T-cell (primary cell): Measurements from ENCODE around the gene AMPD3. TPM values are rescaled to one million over a fixed set of nuclear protein-coding genes. Genes with fewer than 3 reads are reported as not detected.

Source experiments
- ATAC-seq, 4 experiments: fragments of 200-7000 bp in 3 of 4; fragments of 150-1000 bp in 1 of 4; cut with Tn5 transposase; replicated peaks in 1 of 4; 1 replicate in 3 of 4; 2 replicates in 1 of 4; pipeline ENCODE4 v1.10.0; 2021; ENCODE audit warnings: moderate library complexity in 3 of 4, mild to moderate bottlenecking in 2 of 4, moderate number of reproducible peaks in 1 of 4
- CTCF ChIA-PET, 2 donors: fragments of 300-600 bp; sonication (Branson Sonifier 250); formaldehyde crosslinking; loops; one replicate each; lab custom pipeline; 2022; ENCODE audit warnings: antibody characterized with exemption in 2 of 2; lab: Charles Lee
- POLR2A ChIA-PET, 2 donors: fragments of 300-600 bp; sonication (Branson Sonifier 250); formaldehyde crosslinking; loops; one replicate each; lab custom pipeline; 2022; ENCODE audit warnings: antibody characterized with exemption in 2 of 2; lab: Charles Lee
- DNase-seq, 35 experiments: peaks; one replicate each; pipeline versions ENCODE4 v3.0.0 to v3.0.0-alpha.2; 2013 to 2023
- H3K27ac ChIP-seq: one replicate; pipeline ENCODE4 v1.5.1; 2013; ENCODE audit warnings: low read length
- H3K27me3 ChIP-seq, 2 experiments: replicated peaks in 1 of 2; 1 replicate in 1 of 2; 2 replicates in 1 of 2; pipeline versions ENCODE4 v1.6.1 to v1.7.0; 2013; ENCODE audit warnings: low read length in 1 of 2, mixed read lengths in 1 of 2; ENCODE audit not compliant: control insufficient read depth in 2 of 2, insufficient read depth in 2 of 2; ENCODE audit errors: extremely low read depth in 1 of 2
- H3K36me3 ChIP-seq, 2 donors: 1 replicate in 1 of 2; 2 replicates in 1 of 2; pipeline versions ENCODE4 v1.6.1 to v1.7.0; 2013; ENCODE audit warnings: low read length in 1 of 2; ENCODE audit not compliant: control insufficient read depth in 2 of 2, insufficient read depth in 1 of 2; ENCODE audit errors: extremely low read depth in 1 of 2
- H3K4me1 ChIP-seq, 2 experiments: 1 replicate in 1 of 2; 2 replicates in 1 of 2; pipeline versions ENCODE4 v1.6.1 to v1.7.0; 2013; ENCODE audit warnings: low read length in 2 of 2, mixed read lengths in 1 of 2; ENCODE audit not compliant: insufficient read depth in 2 of 2, control insufficient read depth in 1 of 2; ENCODE audit errors: extremely low read depth in 1 of 2
- H3K4me3 ChIP-seq, 2 donors: 1 replicate in 1 of 2; 2 replicates in 1 of 2; pipeline versions ENCODE4 v1.5.1 to v1.7.0; 2013; ENCODE audit warnings: mild to moderate bottlenecking in 2 of 2, low read length in 1 of 2, moderate library complexity in 1 of 2; ENCODE audit not compliant: control insufficient read depth in 1 of 2; ENCODE audit errors: extremely low read depth in 1 of 2
- H3K9me3 ChIP-seq: 2 replicates; pipeline ENCODE4 v1.7.0; 2013
- H3K27ac Mint-ChIP-seq, 2 donors: one replicate each; pipeline ENCODE4 v1.8.0; 2020 to 2021; ENCODE audit warnings: mild to moderate bottlenecking in 2 of 2, mixed read lengths in 2 of 2
- H3K27me3 Mint-ChIP-seq, 2 donors: one replicate each; pipeline ENCODE4 v1.8.0; 2021 to 2022; ENCODE audit warnings: mixed read lengths in 2 of 2
- H3K36me3 Mint-ChIP-seq: one replicate; pipeline ENCODE4 v1.8.0; 2021; ENCODE audit warnings: mixed read lengths
- H3K4me1 Mint-ChIP-seq, 3 donors: one replicate each; pipeline ENCODE4 v1.8.0; 2020 to 2022; ENCODE audit warnings: mixed read lengths in 3 of 3, mild to moderate bottlenecking in 1 of 3
- H3K4me3 Mint-ChIP-seq, 3 donors: one replicate each; pipeline ENCODE4 v1.8.0; 2020 to 2022; ENCODE audit warnings: mild to moderate bottlenecking in 3 of 3, mixed read lengths in 3 of 3, moderate library complexity in 3 of 3
- H3K9me3 Mint-ChIP-seq, 3 donors: one replicate each; pipeline ENCODE4 v1.8.0; 2020 to 2022; ENCODE audit warnings: mixed read lengths in 3 of 3
- WGBS: methylation state at CpG from one replicate; pipeline ENCODE4 v1.1.5; 2013; ENCODE audit warnings: missing lambda C conversion rate; ENCODE audit not compliant: insufficient coverage; 5-methylcytosine and 5-hydroxymethylcytosine counted together
- total RNA-seq, 35 experiments: library from RNA in 6 of 35; stranded (reverse) in 6 of 35; fragments of 120-200 nt in 1 of 35; gene quantifications; one replicate each; pipeline versions ENCODE4 v1.2.1 to v1.2.4 and lab custom pipeline; 2013 to 2026

The AMPD3 gene
- total RNA-seq, 5 donors from 2014 or later (not counting 1 experiment from before 2014, with no cell fraction given) = 21.1 to 40.0 (median 26.0) TPM

DNA sequence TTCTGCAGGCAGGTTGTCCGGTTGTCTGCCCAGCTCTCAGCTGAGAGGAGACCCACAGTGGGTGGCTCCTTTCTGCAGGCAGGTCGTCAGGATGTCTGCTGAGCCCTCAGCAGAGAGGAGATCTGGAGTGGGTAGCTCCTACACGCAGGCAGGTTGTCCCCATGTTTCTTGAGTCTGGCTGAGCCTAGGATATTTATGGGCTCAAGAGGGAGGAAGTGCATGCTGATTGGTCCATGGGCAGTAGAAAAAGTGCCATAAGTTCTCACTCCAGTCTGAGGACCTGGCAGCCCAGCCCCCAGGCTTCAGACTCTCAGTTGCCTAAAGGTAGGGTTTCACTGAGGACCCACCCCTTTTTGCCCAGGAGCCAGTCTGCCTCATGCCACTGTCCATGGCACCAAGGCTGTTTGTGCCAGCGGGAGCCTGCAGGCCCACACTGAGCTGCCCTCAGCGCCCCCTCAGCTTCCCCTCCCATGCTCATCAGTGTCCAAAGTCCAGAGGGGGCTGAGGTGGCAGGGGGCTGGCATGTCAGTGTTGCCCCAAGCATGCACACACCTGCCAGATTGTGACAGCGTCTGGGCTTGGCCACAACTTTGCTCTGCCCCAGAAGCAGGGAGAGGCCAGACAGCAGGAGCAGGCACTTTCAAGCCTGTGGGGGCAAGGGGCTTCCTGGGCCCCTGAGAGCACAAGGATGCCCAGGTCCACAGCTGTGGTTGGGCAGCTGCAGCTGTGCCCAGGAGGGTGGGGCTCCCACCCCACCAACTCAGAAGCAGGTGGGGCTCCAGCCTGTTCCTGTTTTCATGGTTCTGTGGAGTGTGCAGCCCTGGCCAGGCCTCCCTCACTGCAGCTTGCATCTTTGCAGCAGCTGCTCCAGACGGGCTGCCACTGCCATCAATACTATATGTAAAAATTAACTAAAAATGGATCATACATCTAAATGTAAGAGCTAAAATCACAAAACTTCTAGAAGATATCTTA, 89.7 kb downstream of the AMPD3 start:
- Mint-ChIP-seq H3K27me3 (peaks cover 6 to 8% of the 10 kb centered on the region in 2 donors), H3K9me3 (no peaks in the 10 kb centered on the region), H3K4me1 (peaks cover 12 to 16% (median 14%) of the 10 kb centered on the region in 3 donors), H3K4me3 (no peak overlapping the region), H3K27ac (no peak overlapping the region), H3K36me3 (no peaks in the 10 kb centered on the region)
- peak in 1 of 35 experiments; percentile 16 for DNase-seq
- H3K27ac ChIP-seq = no peak overlapping the region
- H3K9me3 ChIP-seq = no peaks in the 10 kb centered on the region
- H3K4me3 ChIP-seq = no peak overlapping the region
- 60% methylated on average over 6 of the region's 7 CpGs for WGBS
- H3K4me1 ChIP-seq = peaks cover 0 to 12% of the 10 kb centered on the region in 2 experiments
- H3K27me3 ChIP-seq = peaks cover 0 to 14% of the 10 kb centered on the region in 2 experiments
- ATAC-seq = no peak
- POLR2A ChIA-PET = interaction anchor here (0.6 kb wide), 2 partner anchors 99 to 684 kb away, joined by 3 to 6 read pairs; no protein-coding TSS in a partner anchor
- no peaks in the 10 kb centered on the region for H3K36me3 ChIP-seq
- CTCF ChIA-PET = interaction anchor here (0.6 to 0.8 kb wide), 2 partner anchors 10 to 86 kb away, joined by 5 to 6 read pairs; no protein-coding TSS in a partner anchor

DNA sequence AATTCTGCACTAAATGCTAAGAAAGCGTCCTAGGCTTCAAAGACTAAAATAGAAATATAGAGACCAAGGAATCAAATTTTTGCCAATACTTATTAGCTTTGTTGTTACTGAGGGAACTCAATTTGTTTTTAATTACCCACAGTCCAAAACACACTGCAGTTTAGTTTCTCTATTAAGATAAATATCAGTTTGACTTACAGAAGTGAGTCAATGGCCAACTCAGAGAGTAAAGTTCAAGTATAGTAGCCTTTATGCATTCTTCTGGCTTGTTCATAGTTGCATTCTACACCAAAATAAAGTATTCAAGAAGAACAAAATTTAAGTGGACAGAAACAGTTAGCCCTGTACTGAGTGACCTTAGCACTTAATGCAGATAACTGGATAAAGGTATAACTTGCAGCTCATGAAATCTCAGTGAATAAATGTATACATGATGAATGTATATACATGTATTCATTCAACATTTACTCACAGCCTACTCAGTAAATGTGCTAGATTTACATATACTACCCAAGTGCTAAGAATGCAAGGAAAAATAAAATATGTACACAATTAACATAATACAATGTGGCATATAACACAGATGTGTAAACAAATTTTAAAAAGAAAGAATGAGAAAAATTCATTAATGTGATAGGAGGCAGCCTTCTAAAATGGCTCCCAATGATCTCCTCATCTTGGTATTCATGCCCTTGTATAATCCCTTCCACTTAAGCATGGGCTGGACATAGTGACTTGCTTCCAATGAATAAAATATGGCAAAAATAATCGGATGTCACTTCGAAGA, 95.6 kb downstream of the AMPD3 start:
- Histone ChIP-seq H3K27me3 (peaks cover 0 to 5% of the 10 kb centered on the region in 2 experiments), H3K4me1 (no peaks in the 10 kb centered on the region), H3K36me3 (no peaks in the 10 kb centered on the region), H3K4me3 (no peak overlapping the region), H3K9me3 (no peaks in the 10 kb centered on the region), H3K27ac (no peak overlapping the region)
- peaks cover 11 to 15% of the 10 kb centered on the region in 2 donors for H3K27me3 Mint-ChIP-seq
- ChIA-PET CTCF (interaction anchor here in 1 of 2 donors (0.6 kb wide), 1 partner anchor 9 kb away, joined by 4 read pairs; the partner anchor contains the start of gene RNF141), POLR2A (interaction anchor here in 1 of 2 donors (0.6 to 0.7 kb wide), 2 partner anchors 8 to 187 kb away, joined by 3 to 8 read pairs; no protein-coding TSS in a partner anchor)
- peaks cover 7 to 14% (median 11%) of the 10 kb centered on the region in 3 donors for H3K9me3 Mint-ChIP-seq
- no peak overlapping the region for H3K27ac Mint-ChIP-seq
- no peak overlapping the region for H3K4me3 Mint-ChIP-seq
- H3K4me1 Mint-ChIP-seq = no peaks in the 10 kb centered on the region
- ATAC-seq = no peak
- no peaks in the 10 kb centered on the region for H3K36me3 Mint-ChIP-seq
- no peak for DNase-seq
- 80% methylated on average over 2 of the region's 3 CpGs for WGBS

DNA sequence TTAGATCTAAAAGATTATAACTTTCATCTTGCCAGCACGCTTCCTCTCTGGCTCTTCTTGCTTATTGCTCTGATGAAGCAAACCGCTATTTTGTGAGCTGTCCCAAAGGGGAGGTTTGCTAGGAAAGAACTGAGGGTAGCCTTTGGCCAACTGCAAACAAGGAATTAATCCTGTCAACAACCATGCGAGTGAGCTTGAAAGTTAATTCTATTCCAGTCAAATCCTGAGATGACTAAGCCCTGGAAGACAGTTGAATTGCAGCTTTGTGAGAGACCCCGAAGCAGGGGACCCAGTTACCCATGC, 96.2 kb downstream of the AMPD3 start:
- Mint-ChIP-seq H3K27ac (no peak overlapping the region), H3K4me1 (no peaks in the 10 kb centered on the region), H3K4me3 (no peak overlapping the region), H3K36me3 (no peaks in the 10 kb centered on the region), H3K9me3 (peaks cover 7 to 14% (median 11%) of the 10 kb centered on the region in 3 donors), H3K27me3 (peaks cover 11 to 15% of the 10 kb centered on the region in 2 donors)
- no peak for DNase-seq
- no peaks in the 10 kb centered on the region for H3K9me3 ChIP-seq
- H3K27ac ChIP-seq = no peak overlapping the region
- no peak for ATAC-seq
- H3K4me3 ChIP-seq = no peak overlapping the region
- H3K36me3 ChIP-seq = no peaks in the 10 kb centered on the region
- WGBS = 88% methylated on average over 2 of the region's 4 CpGs
- no peaks in the 10 kb centered on the region for H3K4me1 ChIP-seq
- H3K27me3 ChIP-seq = peaks cover 0 to 5% of the 10 kb centered on the region in 2 experiments
- CTCF ChIA-PET = no interaction called here
- POLR2A ChIA-PET = no interaction called here

DNA sequence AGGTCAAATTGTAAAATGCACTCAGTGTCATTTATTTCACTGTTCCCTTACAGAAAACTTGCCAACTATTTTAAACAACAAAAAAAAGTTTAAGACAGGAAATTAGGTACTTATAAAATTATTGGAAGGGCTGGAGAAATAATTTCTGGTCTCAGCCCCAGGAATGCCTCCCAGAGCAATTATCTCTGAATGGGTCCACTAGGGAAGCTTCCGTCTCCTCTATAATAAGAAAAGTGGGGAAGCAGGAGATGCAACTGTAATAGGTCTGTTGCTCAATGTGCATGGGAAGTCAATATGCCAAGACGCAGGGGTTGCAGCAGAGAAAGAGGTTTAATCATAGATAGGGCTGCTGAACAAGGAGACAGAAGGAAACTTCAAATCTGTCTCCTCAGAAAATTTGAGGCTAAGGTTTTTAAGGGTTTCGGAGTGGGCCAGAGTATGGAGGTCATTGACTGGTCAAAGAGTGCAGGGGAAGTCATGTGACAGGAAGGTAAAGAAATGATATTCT, 96.8 kb downstream of the AMPD3 start:
- H3K4me1 Mint-ChIP-seq = peaks cover 0 to 2% (median 0%) of the 10 kb centered on the region in 3 donors
- H3K27me3 ChIP-seq = peaks cover 0 to 5% of the 10 kb centered on the region in 2 experiments
- no peak overlapping the region for H3K27ac ChIP-seq
- H3K9me3 ChIP-seq = no peaks in the 10 kb centered on the region
- H3K36me3 Mint-ChIP-seq = no peaks in the 10 kb centered on the region
- 100% methylated on average over 2 of the region's 3 CpGs for WGBS
- CTCF ChIA-PET = no interaction called here
- H3K4me3 Mint-ChIP-seq = no peak overlapping the region
- peaks cover 14 to 19% of the 10 kb centered on the region in 2 donors for H3K27me3 Mint-ChIP-seq
- ATAC-seq = no peak
- H3K4me3 ChIP-seq = no peak overlapping the region
- DNase-seq = no peak
- H3K27ac Mint-ChIP-seq = no peak overlapping the region
- no peaks in the 10 kb centered on the region for H3K4me1 ChIP-seq
- H3K9me3 Mint-ChIP-seq = peaks cover 7 to 14% (median 11%) of the 10 kb centered on the region in 3 donors
- POLR2A ChIA-PET = no interaction called here
- no peaks in the 10 kb centered on the region for H3K36me3 ChIP-seq

DNA sequence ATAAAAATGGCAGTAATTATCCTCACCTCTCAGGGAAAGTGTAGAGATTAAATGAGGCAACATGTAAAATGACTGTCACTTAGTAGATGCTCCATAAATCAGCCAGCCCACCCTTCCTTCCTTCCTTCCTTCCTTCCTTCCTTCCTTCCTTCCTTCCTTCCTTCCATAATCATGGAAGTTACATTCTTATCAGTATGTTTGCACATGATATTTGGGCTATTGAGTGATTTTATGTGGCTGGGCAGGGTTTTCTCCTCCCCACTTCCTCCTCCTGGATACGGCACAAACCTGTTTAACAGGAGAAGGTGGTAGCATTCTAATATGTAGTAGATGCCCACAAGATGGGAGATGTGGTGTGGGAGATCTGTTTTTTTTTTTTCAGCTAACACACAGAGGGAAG, 101.5 kb downstream of the AMPD3 start:
- Mint-ChIP-seq H3K4me3 (no peak overlapping the region), H3K27ac (no peak overlapping the region), H3K36me3 (no peaks in the 10 kb centered on the region), H3K4me1 (peaks cover 0 to 2% (median 0%) of the 10 kb centered on the region in 3 donors), H3K9me3 (peaks cover 4 to 7% (median 7%) of the 10 kb centered on the region in 3 donors), H3K27me3 (peaks cover 17 to 19% of the 10 kb centered on the region in 2 donors)
- ChIA-PET POLR2A (no interaction called here), CTCF (interaction anchor here in 1 of 2 donors (0.6 kb wide), 2 partner anchors 44 to 274 kb away, joined by 3 read pairs; no protein-coding TSS in a partner anchor)
- DNase-seq = no peak
- H3K9me3 ChIP-seq = no peaks in the 10 kb centered on the region
- no peaks in the 10 kb centered on the region for H3K36me3 ChIP-seq
- H3K27me3 ChIP-seq = peaks cover 0 to 3% of the 10 kb centered on the region in 2 experiments
- no peak for ATAC-seq
- H3K27ac ChIP-seq = no peak overlapping the region
- no CpG with 5 or more reads among the region's 1 CpG for WGBS
- no peaks in the 10 kb centered on the region for H3K4me1 ChIP-seq
- H3K4me3 ChIP-seq = no peak overlapping the region
